Left ventricle myocardium inferior (tissue), 1 donor: ENCODE results near the gene LRMDA. TPM values are rescaled to one million over a fixed set of nuclear protein-coding genes. Genes with fewer than 3 reads are reported as not detected.
"Not testable (repeated sequence)": the region's sequence is repeated elsewhere in the genome, so short reads cannot be mapped to it uniquely, and the experiment has no call there.

Experiments
- DNase-seq: peaks from one replicate; pipeline ENCODE4 v3.0.0-alpha.2; 2020
- H3K27ac ChIP-seq: fragments of 200-600 bp; replicated peaks from 2 replicates; pipeline ENCODE4 v1.8.0; 2021
- H3K27me3 ChIP-seq: fragments of 200-600 bp; 2 replicates; pipeline ENCODE4 v1.8.0; 2021; ENCODE audit warnings: low read depth
- H3K36me3 ChIP-seq: fragments of 200-600 bp; 2 replicates; pipeline ENCODE4 v1.8.0; 2021
- H3K4me1 ChIP-seq: fragments of 200-600 bp; 2 replicates; pipeline ENCODE4 v1.8.0; 2021
- H3K4me3 ChIP-seq: fragments of 200-600 bp; 2 replicates; pipeline ENCODE4 v1.8.0; 2021; ENCODE audit warnings: mild to moderate bottlenecking, moderate library complexity
- H3K9me3 ChIP-seq: fragments of 200-600 bp; replicated peaks from 2 replicates; pipeline ENCODE4 v1.8.0; 2021
- CTCF ChIP-seq: fragments of 200-600 bp; IDR thresholded peaks from 2 replicates; pipeline ENCODE4 v1.8.0; 2021; ENCODE audit warnings: antibody characterized with exemption, mild to moderate bottlenecking, borderline replicate concordance
- intact Hi-C: fragments of 100-400 bp; cut with micrococcal nuclease; formaldehyde crosslinking; loops from one replicate; pipeline ENCODE4 v1.11.0; 2022
- total RNA-seq: library from RNA; stranded (reverse); fragmentation: NEBNext Ultra II Directional; extraction: Animal tissue kit (Norgen Biotek cat#: 25700); gene quantifications from one replicate; pipeline ENCODE4 v1.2.1, GENCODE V29; 2021
- donor health status: DM: no; HTN: yes; CAD: no; lungs with severe emphysema.

LRMDA gene
- total RNA-seq, 1 donor from 2014 or later: 18.7 TPM

- Histone ChIP-seq H3K4me1 (no peaks in the 10 kb centered on the region), H3K4me3 (no peak overlapping the region), H3K27me3 (no peaks in the 10 kb centered on the region), H3K27ac (no peak overlapping the region), H3K9me3 (no peaks in the 10 kb centered on the region), H3K36me3 (no peaks in the 10 kb centered on the region)
- no peak for TF ChIP-seq CTCF
- DNase-seq: no peak
- intact Hi-C loops: no loop called here
These were observed 83.4 kb downstream of the LRMDA start for GRCh38 chr10:75514830-75515229.

- H3K27ac ChIP-seq, H3K36me3 ChIP-seq, H3K9me3 ChIP-seq, H3K4me3 ChIP-seq, H3K4me1 ChIP-seq, H3K27me3 ChIP-seq, DNase-seq, intact Hi-C loops: not testable (repeated sequence)
These were observed 84.7 kb downstream of the LRMDA start for GRCh38 chr10:75516154-75516553.

- H3K36me3 ChIP-seq, H3K4me1 ChIP-seq, H3K4me3 ChIP-seq, DNase-seq, H3K27me3 ChIP-seq, intact Hi-C loops, H3K9me3 ChIP-seq, H3K27ac ChIP-seq: not testable (repeated sequence)
These were observed 87.8 kb downstream of the LRMDA start for GRCh38 chr10:75519213-75519612.

GRCh38 chr10:75521194-75521829, 89.9 kb downstream of the LRMDA start:
- H3K27ac ChIP-seq, H3K36me3 ChIP-seq, H3K4me3 ChIP-seq, H3K27me3 ChIP-seq, H3K4me1 ChIP-seq, intact Hi-C loops, DNase-seq, H3K9me3 ChIP-seq: not testable (repeated sequence)

- intact Hi-C loops: no loop called here
- Histone ChIP-seq H3K27me3 (no peaks in the 10 kb centered on the region), H3K4me3 (no peak overlapping the region), H3K36me3 (no peaks in the 10 kb centered on the region), H3K9me3 (no peaks in the 10 kb centered on the region), H3K4me1 (no peaks in the 10 kb centered on the region), H3K27ac (no peak overlapping the region)
- DNase-seq: no peak
- no peak for TF ChIP-seq CTCF
These were observed 93.6 kb downstream of the LRMDA start for GRCh38 chr10:75525067-75525466.

GRCh38 chr10:75525646-75526045, 94.2 kb downstream of the LRMDA start:
- Histone ChIP-seq H3K9me3 (no peaks in the 10 kb centered on the region), H3K27ac (no peak overlapping the region), H3K36me3 (no peaks in the 10 kb centered on the region), H3K27me3 (no peaks in the 10 kb centered on the region), H3K4me3 (no peak overlapping the region), H3K4me1 (no peaks in the 10 kb centered on the region)
- no peak for DNase-seq
- no peak for TF ChIP-seq CTCF
- intact Hi-C loops: no loop called here

GRCh38 chr10:75527542-75527941, 96.1 kb downstream of the LRMDA start:
- TF ChIP-seq CTCF: no peak
- no peak overlapping the region for H3K27ac ChIP-seq
- H3K36me3 ChIP-seq: no peaks in the 10 kb centered on the region
- intact Hi-C loops: no loop called here
- no peak for DNase-seq
- H3K4me1 ChIP-seq: no peaks in the 10 kb centered on the region
- H3K4me3 ChIP-seq: no peak overlapping the region
- H3K27me3 ChIP-seq: no peaks in the 10 kb centered on the region
- H3K9me3 ChIP-seq: no peaks in the 10 kb centered on the region
